Measurements from ENCODE around the gene EXOC6B.

GRCh38 chr2:72145289-72145657 is 680.6 kb downstream of the EXOC6B start:
- TF ChIP-seq CTCF (IDR thresholded peaks at IDR 0.05) (no peak), POLR2A (IDR thresholded peaks at IDR 0.05) (no peak)

Measured in esophagus squamous epithelium (tissue), 4 donors.